IMR-90 (cell line): ENCODE measurements around the gene LCE3C. TPM values are rescaled to one million over a fixed set of nuclear protein-coding genes. Genes with fewer than 3 reads are reported as not detected.

Source experiments
- ATAC-seq: fragments of 200-7000 bp; cut with Tn5 transposase; 2 replicates; pipeline ENCODE4 v1.9.1; 2020; ENCODE audit warnings: low read depth, mild to moderate bottlenecking, moderate library complexity
- BruUV-seq: library from RNA; stranded (reverse); fragments of 400-500 nt; replicated peaks from 2 replicates; lab custom pipeline; 2021; lab: Mats Ljungman, UMichigan
- CTCF ChIA-PET: fragments of 300-600 bp; formaldehyde crosslinking; extraction: SDS; loops from one replicate; lab custom pipeline; 2021; ENCODE audit warnings: antibody characterized with exemption; lab: Yijun Ruan, JAX
- POLR2A ChIA-PET: fragments of 300-600 bp; sonication (Branson Sonifier 250); formaldehyde crosslinking; loops from one replicate; lab custom pipeline; 2022; ENCODE audit warnings: antibody characterized with exemption; ENCODE audit not compliant: unreplicated experiment; lab: Charles Lee
- DNase-seq: peaks from one replicate; pipeline ENCODE4 v3.0.0; 2013
- H2AFZ ChIP-seq: replicated peaks from 2 replicates; pipeline ENCODE3; 2013; ENCODE audit warnings: low read length, mild to moderate bottlenecking; ENCODE audit not compliant: poor library complexity
- H2AK5ac ChIP-seq: 2 replicates; pipeline ENCODE4 v1.6.1; 2013; ENCODE audit warnings: low read depth, low read length, inconsistent platforms
- H2AK9ac ChIP-seq: replicated peaks from 2 replicates; pipeline ENCODE3; 2013; ENCODE audit warnings: mild to moderate bottlenecking, low read depth, low read length, moderate library complexity; ENCODE audit not compliant: poor library complexity
- H2BK120ac ChIP-seq: 2 replicates; pipeline ENCODE4 v1.6.1; 2013; ENCODE audit warnings: low read depth, low read length, inconsistent platforms
- H2BK15ac ChIP-seq: 3 replicates; pipeline ENCODE4 v1.6.1; 2013; ENCODE audit warnings: low read depth, low read length, inconsistent platforms
- H2BK20ac ChIP-seq: 2 replicates; pipeline ENCODE4 v1.6.1; 2013; ENCODE audit warnings: low read depth, mild to moderate bottlenecking, inconsistent platforms, low read length, moderate library complexity
- H2BK5ac ChIP-seq: 2 replicates; pipeline ENCODE4 v1.6.1; 2013; ENCODE audit warnings: mild to moderate bottlenecking, low read depth, low read length, inconsistent platforms; ENCODE audit not compliant: poor library complexity, severe bottlenecking
- H3K14ac ChIP-seq: replicated peaks from 2 replicates; pipeline ENCODE4 v1.6.1; 2013; ENCODE audit warnings: low read depth, low read length, inconsistent platforms
- H3K18ac ChIP-seq: 2 replicates; pipeline ENCODE4 v1.6.1; 2013; ENCODE audit warnings: low read depth, low read length, control low read depth
- H3K23ac ChIP-seq: 2 replicates; pipeline ENCODE4 v1.6.1; 2013; ENCODE audit warnings: low read depth, low read length, inconsistent platforms
- H3K27ac ChIP-seq: 2 replicates; pipeline ENCODE4 v1.5.1; 2013; ENCODE audit warnings: mild to moderate bottlenecking, control low read depth, low read length; ENCODE audit not compliant: insufficient read depth
- H3K27me3 ChIP-seq: 2 replicates; pipeline ENCODE4 v1.6.1; 2013; ENCODE audit warnings: low read length; ENCODE audit not compliant: control insufficient read depth, insufficient read depth
- H3K36me3 ChIP-seq: 2 replicates; pipeline ENCODE4 v1.6.1; 2013; ENCODE audit warnings: low read length, mixed read lengths; ENCODE audit not compliant: control insufficient read depth, insufficient read depth
- H3K4ac ChIP-seq: 2 replicates; pipeline ENCODE4 v1.6.1; 2013; ENCODE audit warnings: low read depth, low read length, inconsistent platforms
- H3K4me1 ChIP-seq: 2 replicates; pipeline ENCODE4 v1.6.1; 2013; ENCODE audit warnings: low read length, mixed read lengths; ENCODE audit not compliant: control insufficient read depth, insufficient read depth
- H3K4me2 ChIP-seq: 2 replicates; pipeline ENCODE4 v1.6.1; 2013; ENCODE audit warnings: low read depth, mild to moderate bottlenecking, control low read depth, low read length, moderate library complexity
- H3K4me3 ChIP-seq: 2 replicates; pipeline ENCODE4 v1.5.1; 2013; ENCODE audit warnings: low read depth, mild to moderate bottlenecking, control low read depth, low read length, moderate library complexity; ENCODE audit not compliant: insufficient read depth
- H3K56ac ChIP-seq: 2 replicates; pipeline ENCODE4 v1.6.1; 2013; ENCODE audit warnings: low read length, inconsistent platforms; ENCODE audit not compliant: insufficient read depth; ENCODE audit errors: extremely low read depth
- H3K79me1 ChIP-seq, 2 experiments: 2 replicates each; pipeline ENCODE4 v1.6.1; 2013; ENCODE audit warnings: low read length in 2 of 2, inconsistent platforms in 1 of 2, low read depth in 1 of 2
- H3K9ac ChIP-seq: 2 replicates; pipeline ENCODE4 v1.6.1; 2013; ENCODE audit warnings: low read depth, low read length, control low read depth
- H3K9me1 ChIP-seq: 2 replicates; pipeline ENCODE4 v1.6.1; 2013; ENCODE audit warnings: low read length, inconsistent platforms; ENCODE audit not compliant: insufficient read depth
- H3K9me3 ChIP-seq: 2 replicates; pipeline ENCODE4 v1.6.1; 2013; ENCODE audit warnings: low read length; ENCODE audit not compliant: control insufficient read depth, insufficient read depth
- H4K20me1 ChIP-seq: 2 replicates; pipeline ENCODE4 v1.6.1; 2013; ENCODE audit warnings: low read length, inconsistent platforms; ENCODE audit not compliant: insufficient read depth
- H4K5ac ChIP-seq: 2 replicates; pipeline ENCODE4 v1.6.1; 2013; ENCODE audit warnings: mild to moderate bottlenecking, low read depth, low read length, control low read depth
- H4K8ac ChIP-seq, 2 experiments: 2 replicates each; pipeline ENCODE4 v1.6.1; 2013; ENCODE audit warnings: low read depth in 2 of 2, low read length in 2 of 2, control low read depth in 1 of 2, inconsistent platforms in 1 of 2
- H4K91ac ChIP-seq: 2 replicates; pipeline ENCODE4 v1.6.1; 2013; ENCODE audit warnings: low read depth, low read length, inconsistent platforms; ENCODE audit not compliant: insufficient read depth
- BHLHE40 ChIP-seq: fragments of 150-350 bp; IDR thresholded peaks from 2 replicates; pipeline ENCODE4 v1.6.1; 2016; ENCODE audit warnings: mild to moderate bottlenecking, low read depth, low read length
- CEBPB ChIP-seq: IDR thresholded peaks from 2 replicates; pipeline ENCODE4 v1.6.1; 2012; ENCODE audit warnings: low read depth, low read length, improper control_type of control experiment
- CHD1 ChIP-seq: IDR thresholded peaks from 2 replicates; pipeline ENCODE4 v1.6.1; 2012; ENCODE audit warnings: low read depth, low read length, improper control_type of control experiment
- CTCF ChIP-seq: conservative IDR thresholded peaks from 2 replicates; pipeline ENCODE4 v1.5.1; 2012; ENCODE audit warnings: mild to moderate bottlenecking, low read depth, low read length, improper control_type of control experiment
- FOS ChIP-seq: fragments of 150-350 bp; IDR thresholded peaks from 2 replicates; pipeline ENCODE4 v1.6.1; 2016; ENCODE audit warnings: low read depth, low read length
- MAFK ChIP-seq: IDR thresholded peaks from 2 replicates; pipeline ENCODE4 v1.6.1; 2012; ENCODE audit warnings: low read depth, low read length, improper control_type of control experiment
- MAZ ChIP-seq: IDR thresholded peaks from 2 replicates; pipeline ENCODE4 v1.6.1; 2012; ENCODE audit warnings: low read depth, mild to moderate bottlenecking, low read length, improper control_type of control experiment, moderate library complexity, borderline replicate concordance
- MXI1 ChIP-seq: IDR thresholded peaks from 2 replicates; pipeline ENCODE4 v1.6.1; 2012; ENCODE audit warnings: low read depth, mild to moderate bottlenecking, low read length, moderate library complexity, borderline replicate concordance
- NFE2L2 ChIP-seq: fragments of 150-350 bp; IDR thresholded peaks from 2 replicates; pipeline ENCODE4 v1.6.1; 2016; ENCODE audit warnings: low read depth, mild to moderate bottlenecking, low read length
- POLR2A ChIP-seq: IDR thresholded peaks from 2 replicates; pipeline ENCODE4 v1.6.1; 2012; ENCODE audit warnings: mild to moderate bottlenecking, low read depth, low read length
- RAD21 ChIP-seq: IDR thresholded peaks from 2 replicates; pipeline ENCODE4 v1.6.1; 2012; ENCODE audit warnings: low read length, improper control_type of control experiment
- RCOR1 ChIP-seq: IDR thresholded peaks from 2 replicates; pipeline ENCODE4 v1.6.1; 2012; ENCODE audit warnings: mild to moderate bottlenecking, low read length, improper control_type of control experiment; ENCODE audit not compliant: insufficient replicate concordance
- RFX5 ChIP-seq: IDR thresholded peaks from 2 replicates; pipeline ENCODE4 v1.8.0; 2012; ENCODE audit warnings: low read depth, mild to moderate bottlenecking, low read length, moderate library complexity
- SMC3 ChIP-seq: fragments of 150-350 bp; IDR thresholded peaks from 2 replicates; pipeline ENCODE4 v1.6.1; 2016; ENCODE audit warnings: low read depth, mild to moderate bottlenecking, antibody characterized with exemption, low read length, moderate library complexity
- USF2 ChIP-seq: fragments of 150-350 bp; IDR thresholded peaks from 2 replicates; pipeline ENCODE4 v1.6.1; 2017; ENCODE audit warnings: mild to moderate bottlenecking, antibody characterized with exemption, low read length, low read depth
- WGBS, 2 experiments: methylation state at CpG; one replicate each; pipeline versions ENCODE4 v1.1.5 to v1.1.7; 2013; ENCODE audit warnings: missing lambda C conversion rate in 2 of 2; ENCODE audit not compliant: insufficient read length in 1 of 2; ENCODE audit errors: extremely low coverage in 2 of 2; 5-methylcytosine and 5-hydroxymethylcytosine counted together
- dilution Hi-C: fragments of 300-500 bp; cut with HindIII; formaldehyde crosslinking; loops from one replicate; pipeline ENCODE4 v1.14.3; 2018; ENCODE audit warnings: low sequenced_read_pairs; ENCODE audit not compliant: unreplicated experiment
- in situ Hi-C: fragments of 300-500 bp; cut with MboI; formaldehyde crosslinking; loops from 3 replicates; pipeline ENCODE4 v1.14.3; 2019; ENCODE audit warnings: low sequenced_read_pairs, inconsistent platforms, mixed read lengths
- intact Hi-C: fragments of 100-400 bp; cut with micrococcal nuclease; formaldehyde crosslinking; loops from 2 replicates; pipeline ENCODE4 v1.10.0; 2022
- polyA plus RNA-seq, 3 experiments: library from polyadenylated mRNA; depleted of rRNA; stranded (reverse); fragments of >200 nt; gene quantifications; 2 replicates each; pipeline ENCODE4 v1.2.3, GENCODE V29; 2012; ENCODE audit warnings: low replicate concordance in 1 of 3
- total RNA-seq: library from RNA; depleted of rRNA; stranded (reverse); fragments of >200 nt; gene quantifications from 2 replicates; pipeline ENCODE4 v1.2.3, GENCODE V29; 2012
- TF ChIP-seq, protein P1 (sequence below): fragments of 150-350 bp; IDR thresholded peaks from 2 replicates; pipeline ENCODE4 v1.6.1; 2016; ENCODE audit warnings: low read depth, mild to moderate bottlenecking, low read length, moderate library complexity, borderline replicate concordance

LCE3C gene
- total and polyA plus RNA-seq, 2 of the 4 experiments (the other 2 are of a cell fraction) = not detected

GRCh38 chr1:152640351-152640750 lies 40.3 kb downstream of the LCE3C start:
- Histone ChIP-seq H3K18ac (no peak overlapping the region), H4K91ac (no peak overlapping the region), H2BK120ac (no peak overlapping the region), H4K8ac (no peak overlapping the region), H3K27ac (no peak overlapping the region), H2BK20ac (no peak overlapping the region), H3K4me2 (no peak overlapping the region), H3K4me1 (no peaks in the 10 kb centered on the region), H2AK9ac (no peak overlapping the region), H3K9me1 (no peaks in the 10 kb centered on the region), H3K4me3 (no peak overlapping the region), H4K5ac (no peak overlapping the region), H2BK5ac (no peak overlapping the region), H3K56ac (no peak overlapping the region), H2AFZ (no peak overlapping the region), H2AK5ac (no peak overlapping the region), H3K9ac (no peak overlapping the region), H3K14ac (no peak overlapping the region), H3K9me3 (no peaks in the 10 kb centered on the region), H3K23ac (no peak overlapping the region), H3K79me1 (no peaks in the 10 kb centered on the region), H4K20me1 (no peaks in the 10 kb centered on the region), H2BK15ac (no peak overlapping the region), H3K27me3 (no peaks in the 10 kb centered on the region), H3K36me3 (no peaks in the 10 kb centered on the region), H3K4ac (no peak overlapping the region)
- BruUV-seq = no TSS peak
- WGBS, 2 experiments = no CpG with 5 or more reads among the region's 1 CpG
- dilution Hi-C loops (no loop called here), intact Hi-C loops (no loop called here), in situ Hi-C loops (no loop called here)
- DNase-seq (no peak), ATAC-seq (no peak)
- TF ChIP-seq USF2 (no peak), MXI1 (no peak), MAFK (no peak), MAZ (no peak), FOS (no peak), CTCF (no peak), POLR2A (no peak), CEBPB (no peak), CHD1 (no peak), NFE2L2 (no peak), RCOR1 (no peak), RAD21 (no peak), SMC3 (no peak), BHLHE40 (no peak), RFX5 (no peak)
- TF ChIP-seq, protein P1, sequence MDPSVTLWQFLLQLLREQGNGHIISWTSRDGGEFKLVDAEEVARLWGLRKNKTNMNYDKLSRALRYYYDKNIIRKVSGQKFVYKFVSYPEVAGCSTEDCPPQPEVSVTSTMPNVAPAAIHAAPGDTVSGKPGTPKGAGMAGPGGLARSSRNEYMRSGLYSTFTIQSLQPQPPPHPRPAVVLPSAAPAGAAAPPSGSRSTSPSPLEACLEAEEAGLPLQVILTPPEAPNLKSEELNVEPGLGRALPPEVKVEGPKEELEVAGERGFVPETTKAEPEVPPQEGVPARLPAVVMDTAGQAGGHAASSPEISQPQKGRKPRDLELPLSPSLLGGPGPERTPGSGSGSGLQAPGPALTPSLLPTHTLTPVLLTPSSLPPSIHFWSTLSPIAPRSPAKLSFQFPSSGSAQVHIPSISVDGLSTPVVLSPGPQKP = no peak
- ChIA-PET CTCF (no interaction called here), POLR2A (no interaction called here)
